ENCODE data around the gene ATG9B.

Gene ATG9B

DNA sequence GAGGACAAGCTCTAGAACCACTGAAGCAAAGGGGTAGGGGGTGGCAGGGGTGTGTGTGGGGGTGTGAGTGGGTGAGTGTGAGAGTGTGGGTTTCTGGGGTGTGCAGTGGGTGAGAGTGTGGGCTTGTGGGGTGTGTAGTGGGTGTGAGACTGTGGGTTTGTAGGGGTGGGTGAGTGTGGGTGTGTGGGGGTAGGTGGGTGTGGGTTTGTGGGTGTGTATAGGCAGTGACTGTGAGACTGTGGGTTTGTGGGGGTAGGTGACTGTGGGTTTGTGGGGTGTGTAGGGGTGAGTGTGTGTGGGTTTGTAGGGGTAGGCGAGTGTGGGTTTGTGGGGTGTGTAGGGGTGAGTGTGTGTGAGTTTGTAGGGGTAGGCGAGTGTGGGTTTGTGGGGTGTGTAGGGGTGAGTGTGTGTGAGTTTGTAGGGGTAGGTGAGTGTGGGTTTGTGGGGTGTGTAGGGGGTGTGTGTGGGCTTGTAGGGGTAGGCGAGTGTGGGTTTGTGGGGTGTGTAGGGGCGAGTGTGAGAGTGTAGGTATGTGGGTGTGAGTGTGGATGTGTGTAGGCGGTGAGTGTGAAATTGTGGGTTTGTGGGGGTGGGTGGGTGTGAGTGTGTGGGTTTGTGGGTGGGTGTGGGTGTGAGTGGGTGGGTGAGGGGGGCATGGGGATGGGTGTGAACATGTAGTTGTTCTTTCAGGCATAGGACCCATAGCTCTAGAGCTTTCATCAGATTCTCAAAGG, 24.6 kb downstream of the ATG9B start:
- no peak overlapping the region for H3K27ac ChIP-seq (ENCODE audit: low read length)
- H3K4me3 ChIP-seq (ENCODE audit: low read length), result no peak overlapping the region
- no peak overlapping the region for H3K9ac ChIP-seq (ENCODE audit: low read length)
- H3K4me1 ChIP-seq (ENCODE audit: control insufficient read depth, low read depth, low read length), result no peaks in the 10 kb centered on the region
- no peaks in the 10 kb centered on the region for H3K36me3 ChIP-seq (ENCODE audit: control insufficient read depth, low read depth, low read length)
- H3K27me3 ChIP-seq (ENCODE audit: control insufficient read depth, insufficient read depth, low read length), result no peaks in the 10 kb centered on the region
- H3K9me3 ChIP-seq (ENCODE audit: control insufficient read depth, low read depth, low read length), result no peaks in the 10 kb centered on the region

DNA sequence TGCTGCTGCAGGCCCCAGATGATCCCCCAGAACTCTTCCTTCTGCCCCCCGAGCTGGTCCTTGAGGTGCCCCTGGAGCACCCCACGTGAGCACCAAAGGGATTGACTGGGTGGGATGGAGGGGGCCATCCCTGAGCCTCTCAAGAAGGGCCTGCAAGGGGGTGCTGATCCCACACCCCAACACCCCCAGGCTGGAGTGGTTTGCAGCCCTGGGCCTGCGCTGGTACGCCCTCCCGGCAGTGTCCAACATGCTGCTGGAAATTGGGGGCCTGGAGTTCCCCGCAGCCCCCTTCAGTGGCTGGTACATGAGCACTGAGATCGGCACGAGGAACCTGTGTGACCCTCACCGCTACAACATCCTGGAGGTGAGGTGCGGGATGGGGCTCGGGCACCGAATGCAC, 25.3 kb downstream of the ATG9B start:
- H3K27me3 ChIP-seq (ENCODE audit: control insufficient read depth, insufficient read depth, low read length), result no peaks in the 10 kb centered on the region

DNA sequence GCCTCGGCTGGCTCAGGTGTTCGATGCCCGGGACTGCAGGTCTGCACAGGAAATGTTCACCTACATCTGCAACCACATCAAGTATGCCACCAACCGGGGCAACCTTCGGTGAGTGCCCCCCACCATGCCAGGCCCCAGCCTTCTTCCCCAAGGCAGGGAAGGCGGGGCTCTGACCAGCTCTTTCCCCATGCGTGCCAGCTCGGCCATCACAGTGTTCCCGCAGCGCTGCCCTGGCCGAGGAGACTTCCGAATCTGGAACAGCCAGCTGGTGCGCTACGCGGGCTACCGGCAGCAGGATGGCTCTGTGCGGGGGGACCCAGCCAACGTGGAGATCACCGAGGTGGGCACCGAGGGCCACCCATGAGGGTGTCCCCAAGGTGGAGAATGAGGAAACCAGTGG, 26.0 kb downstream of the ATG9B start:
- Histone ChIP-seq H3K27ac (ENCODE audit: low read length) (no peak overlapping the region), H3K4me3 (ENCODE audit: low read length) (no peak overlapping the region), H3K9ac (ENCODE audit: low read length) (no peak overlapping the region), H3K36me3 (ENCODE audit: control insufficient read depth, low read depth, low read length) (no peaks in the 10 kb centered on the region), H3K9me3 (ENCODE audit: control insufficient read depth, low read depth, low read length) (no peaks in the 10 kb centered on the region), H3K4me1 (ENCODE audit: control insufficient read depth, low read depth, low read length) (peaks cover 1% of the 10 kb centered on the region), H3K27me3 (ENCODE audit: control insufficient read depth, insufficient read depth, low read length) (no peaks in the 10 kb centered on the region)

More for the DNA sequence above, 25.3 kb downstream of the ATG9B start:
- H3K36me3 ChIP-seq (ENCODE audit: control insufficient read depth, low read depth, low read length), result no peaks in the 10 kb centered on the region
- H3K4me3 ChIP-seq (ENCODE audit: low read length), result no peak overlapping the region
- H3K27ac ChIP-seq (ENCODE audit: low read length), result no peak overlapping the region
- no peaks in the 10 kb centered on the region for H3K4me1 ChIP-seq (ENCODE audit: control insufficient read depth, low read depth, low read length)
- H3K9me3 ChIP-seq (ENCODE audit: control insufficient read depth, low read depth, low read length), result no peaks in the 10 kb centered on the region
- H3K9ac ChIP-seq (ENCODE audit: low read length), result no peak overlapping the region

DNA sequence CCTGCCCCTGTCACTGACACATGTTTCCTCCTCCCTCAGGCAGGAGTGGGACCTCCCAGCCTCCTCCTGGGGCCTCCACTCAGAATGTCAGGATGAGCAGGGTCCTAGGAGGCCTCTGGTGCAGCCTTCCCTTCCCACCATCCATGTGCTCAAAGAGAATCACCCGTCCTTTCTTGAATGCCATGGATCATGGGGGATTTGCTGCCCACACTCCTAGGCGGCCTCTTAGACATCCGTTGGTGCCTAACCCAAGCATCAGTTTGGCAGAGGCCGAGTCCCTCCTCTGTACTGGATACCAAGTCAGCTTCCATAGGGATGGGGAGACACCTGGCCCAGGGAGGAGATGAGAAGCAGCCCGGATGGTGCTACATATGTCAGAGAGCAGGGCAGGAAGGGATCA, 26.5 kb downstream of the ATG9B start:
- Histone ChIP-seq H3K36me3 (ENCODE audit: control insufficient read depth, low read depth, low read length) (no peaks in the 10 kb centered on the region), H3K9me3 (ENCODE audit: control insufficient read depth, low read depth, low read length) (no peaks in the 10 kb centered on the region), H3K4me3 (ENCODE audit: low read length) (no peak overlapping the region), H3K27me3 (ENCODE audit: control insufficient read depth, insufficient read depth, low read length) (no peaks in the 10 kb centered on the region), H3K4me1 (ENCODE audit: control insufficient read depth, low read depth, low read length) (peaks cover 6% of the 10 kb centered on the region), H3K9ac (ENCODE audit: low read length) (no peak overlapping the region), H3K27ac (ENCODE audit: low read length) (no peak overlapping the region)

DNA sequence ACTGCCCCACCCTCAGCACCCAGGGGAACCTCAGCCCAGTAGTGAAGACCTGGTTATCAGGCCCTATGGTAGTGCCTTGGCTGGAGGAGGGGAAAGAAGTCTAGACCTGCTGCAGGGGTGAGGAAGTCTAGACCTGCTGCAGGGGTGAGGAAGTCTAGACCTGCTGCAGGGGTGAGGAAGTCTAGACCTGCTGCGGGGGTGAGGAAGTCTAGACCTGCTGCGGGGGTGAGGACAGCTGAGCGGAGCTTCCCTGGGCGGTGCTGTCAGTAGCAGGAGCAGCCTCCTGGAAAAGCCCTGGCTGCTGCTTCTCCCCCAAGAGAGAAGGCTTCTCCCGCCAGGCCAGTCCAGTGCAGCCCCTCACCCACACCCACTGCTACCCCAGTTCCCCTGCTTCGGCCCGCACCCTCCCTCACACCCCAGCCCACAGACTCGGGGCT, 27.2 kb downstream of the ATG9B start:
- no peaks in the 10 kb centered on the region for H3K9me3 ChIP-seq (ENCODE audit: control insufficient read depth, low read depth, low read length)
- no peak overlapping the region for H3K9ac ChIP-seq (ENCODE audit: low read length)
- no peak overlapping the region for H3K4me3 ChIP-seq (ENCODE audit: low read length)
- peaks cover 7% of the 10 kb centered on the region for H3K4me1 ChIP-seq (ENCODE audit: control insufficient read depth, low read depth, low read length)
- no peak overlapping the region for H3K27ac ChIP-seq (ENCODE audit: low read length)
- no peaks in the 10 kb centered on the region for H3K36me3 ChIP-seq (ENCODE audit: control insufficient read depth, low read depth, low read length)
- H3K27me3 ChIP-seq (ENCODE audit: control insufficient read depth, insufficient read depth, low read length), result no peaks in the 10 kb centered on the region

DNA sequence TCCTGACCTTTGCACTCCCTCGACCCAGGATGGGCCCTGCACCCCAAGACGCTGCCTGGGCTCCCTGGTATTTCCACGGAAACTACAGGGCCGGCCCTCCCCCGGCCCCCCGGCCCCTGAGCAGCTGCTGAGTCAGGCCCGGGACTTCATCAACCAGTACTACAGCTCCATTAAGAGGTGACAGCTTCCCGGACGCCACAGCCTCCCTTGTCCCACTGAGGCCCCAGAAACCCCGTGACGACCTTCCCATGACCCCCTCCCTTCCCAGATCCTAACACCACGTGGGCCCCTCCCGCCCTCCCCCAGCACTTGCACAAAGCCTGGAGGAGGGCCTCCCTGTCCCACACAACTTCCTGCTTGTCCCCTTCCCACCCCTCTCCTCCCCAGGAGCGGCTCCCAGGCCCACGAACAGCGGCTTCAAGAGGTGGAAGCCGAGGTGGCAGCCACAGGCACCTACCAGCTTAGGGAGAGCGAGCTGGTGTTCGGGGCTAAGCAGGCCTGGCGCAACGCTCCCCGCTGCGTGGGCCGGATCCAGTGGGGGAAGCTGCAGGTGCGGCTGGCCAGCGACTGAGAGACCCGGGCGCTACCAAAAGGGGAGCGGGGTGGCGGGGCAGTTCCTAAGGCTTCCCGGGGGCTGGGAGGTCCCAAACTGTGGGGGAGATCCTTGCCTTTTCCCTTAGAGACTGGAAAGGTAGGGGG, 27.8 kb downstream of the ATG9B start:
- no peaks in the 10 kb centered on the region for H3K36me3 ChIP-seq (ENCODE audit: control insufficient read depth, low read depth, low read length)
- H3K27ac ChIP-seq (ENCODE audit: low read length), result no peak overlapping the region
- H3K4me3 ChIP-seq (ENCODE audit: low read length), result no peak overlapping the region
- H3K27me3 ChIP-seq (ENCODE audit: control insufficient read depth, insufficient read depth, low read length), result no peaks in the 10 kb centered on the region
- no peak overlapping the region for H3K9ac ChIP-seq (ENCODE audit: low read length)
- H3K4me1 ChIP-seq (ENCODE audit: control insufficient read depth, low read depth, low read length), result peaks cover 7% of the 10 kb centered on the region
- H3K9me3 ChIP-seq (ENCODE audit: control insufficient read depth, low read depth, low read length), result no peaks in the 10 kb centered on the region

DNA sequence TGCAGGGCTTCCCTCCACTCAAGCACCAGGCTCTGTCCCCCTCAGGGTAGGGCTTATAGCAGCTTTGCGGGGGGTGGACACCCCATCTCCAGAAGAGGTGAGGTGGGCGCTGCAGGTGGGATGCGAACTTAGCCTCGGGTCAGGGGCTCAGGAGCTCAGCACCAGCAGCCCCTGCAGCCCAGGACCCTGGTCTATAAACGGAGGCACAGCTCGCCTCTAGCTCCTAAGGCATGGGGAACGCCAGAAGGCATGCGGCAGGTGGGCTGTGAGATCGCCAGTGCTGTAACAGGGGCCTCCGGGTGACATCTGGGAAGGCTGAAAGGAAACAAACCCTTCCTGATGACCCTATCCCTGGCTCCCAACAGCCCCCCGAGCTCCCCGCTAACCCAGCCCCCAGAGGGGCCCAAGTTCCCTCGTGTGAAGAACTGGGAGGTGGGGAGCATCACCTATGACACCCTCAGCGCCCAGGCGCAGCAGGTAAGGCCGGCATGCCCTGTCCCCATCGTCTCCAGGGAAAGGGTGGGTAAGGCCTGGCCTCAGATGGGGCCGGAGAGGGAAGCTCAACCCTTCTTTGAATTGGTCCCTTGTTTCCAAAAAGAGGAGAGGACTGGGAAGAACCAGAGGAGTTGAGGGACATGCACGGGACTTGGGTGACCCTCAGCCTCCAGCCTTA, 29.3 kb downstream of the ATG9B start:
- H3K27ac ChIP-seq (ENCODE audit: low read length), result no peak overlapping the region
- H3K4me1 ChIP-seq (ENCODE audit: control insufficient read depth, low read depth, low read length), result peaks cover 7% of the 10 kb centered on the region
- no peaks in the 10 kb centered on the region for H3K36me3 ChIP-seq (ENCODE audit: control insufficient read depth, low read depth, low read length)
- no peaks in the 10 kb centered on the region for H3K9me3 ChIP-seq (ENCODE audit: control insufficient read depth, low read depth, low read length)
- H3K4me3 ChIP-seq (ENCODE audit: low read length), result no peak overlapping the region
- no peaks in the 10 kb centered on the region for H3K27me3 ChIP-seq (ENCODE audit: control insufficient read depth, insufficient read depth, low read length)
- no peak overlapping the region for H3K9ac ChIP-seq (ENCODE audit: low read length)

DNA sequence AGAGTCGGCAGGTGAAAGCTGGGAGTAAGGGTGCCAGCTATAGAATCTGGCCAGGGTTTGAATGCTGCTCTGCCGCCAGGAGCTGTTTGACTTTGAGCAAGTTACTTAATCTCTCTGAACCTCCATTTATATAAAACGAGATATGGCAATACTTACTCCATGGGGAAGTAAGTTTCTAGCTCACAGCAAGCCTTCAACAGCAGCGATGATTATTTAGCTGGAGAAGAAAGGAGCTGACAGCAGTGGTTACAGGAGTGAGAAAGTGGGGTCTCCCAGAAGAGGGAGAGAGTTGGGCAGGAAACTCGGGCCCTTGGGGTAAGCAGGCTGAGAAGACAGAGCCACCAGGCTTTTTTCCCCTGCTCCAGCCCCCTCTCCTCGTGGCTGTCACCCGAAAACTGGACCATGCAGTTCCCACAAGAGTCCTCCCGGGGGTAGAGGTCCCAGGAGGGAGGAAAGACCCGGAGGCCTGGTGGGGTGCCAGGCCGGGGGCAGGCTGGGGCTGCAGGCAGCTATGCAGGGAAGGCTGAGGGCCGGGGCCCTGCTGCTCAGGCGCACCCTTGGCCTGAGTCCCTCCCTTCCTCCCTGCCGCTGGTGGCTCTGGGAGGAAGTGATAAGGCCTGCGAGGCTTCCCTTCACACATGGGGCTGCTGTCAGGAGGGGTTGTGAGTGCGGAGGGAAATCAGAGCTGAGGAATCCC, 30.0 kb downstream of the ATG9B start:
- no peaks in the 10 kb centered on the region for H3K36me3 ChIP-seq (ENCODE audit: control insufficient read depth, low read depth, low read length)
- peaks cover 7% of the 10 kb centered on the region for H3K4me1 ChIP-seq (ENCODE audit: control insufficient read depth, low read depth, low read length)
- no peak overlapping the region for H3K4me3 ChIP-seq (ENCODE audit: low read length)
- H3K27me3 ChIP-seq (ENCODE audit: control insufficient read depth, insufficient read depth, low read length), result no peaks in the 10 kb centered on the region
- H3K9ac ChIP-seq (ENCODE audit: low read length), result no peak overlapping the region
- no peaks in the 10 kb centered on the region for H3K9me3 ChIP-seq (ENCODE audit: control insufficient read depth, low read depth, low read length)
- H3K27ac ChIP-seq (ENCODE audit: low read length), result no peak overlapping the region

DNA sequence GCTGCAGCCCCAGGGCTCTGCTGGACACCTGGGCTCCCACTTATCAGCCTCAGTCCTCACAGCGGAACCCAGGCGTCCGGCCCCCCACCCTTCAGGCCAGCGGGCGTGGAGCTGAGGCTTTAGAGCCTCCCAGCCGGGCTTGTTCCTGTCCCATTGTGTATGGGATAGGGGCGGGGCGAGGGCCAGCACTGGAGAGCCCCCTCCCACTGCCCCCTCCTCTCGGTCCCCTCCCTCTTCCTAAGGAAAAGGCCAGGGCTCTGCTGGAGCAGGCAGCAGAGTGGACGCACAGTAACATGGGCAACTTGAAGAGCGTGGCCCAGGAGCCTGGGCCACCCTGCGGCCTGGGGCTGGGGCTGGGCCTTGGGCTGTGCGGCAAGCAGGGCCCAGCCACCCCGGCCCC, 30.8 kb downstream of the ATG9B start:
- Histone ChIP-seq H3K4me3 (ENCODE audit: low read length) (no peak overlapping the region), H3K9me3 (ENCODE audit: control insufficient read depth, low read depth, low read length) (no peaks in the 10 kb centered on the region), H3K27ac (ENCODE audit: low read length) (no peak overlapping the region), H3K36me3 (ENCODE audit: control insufficient read depth, low read depth, low read length) (no peaks in the 10 kb centered on the region), H3K4me1 (ENCODE audit: control insufficient read depth, low read depth, low read length) (peaks cover 12% of the 10 kb centered on the region), H3K27me3 (ENCODE audit: control insufficient read depth, insufficient read depth, low read length) (no peaks in the 10 kb centered on the region), H3K9ac (ENCODE audit: low read length) (no peak overlapping the region)

DNA sequence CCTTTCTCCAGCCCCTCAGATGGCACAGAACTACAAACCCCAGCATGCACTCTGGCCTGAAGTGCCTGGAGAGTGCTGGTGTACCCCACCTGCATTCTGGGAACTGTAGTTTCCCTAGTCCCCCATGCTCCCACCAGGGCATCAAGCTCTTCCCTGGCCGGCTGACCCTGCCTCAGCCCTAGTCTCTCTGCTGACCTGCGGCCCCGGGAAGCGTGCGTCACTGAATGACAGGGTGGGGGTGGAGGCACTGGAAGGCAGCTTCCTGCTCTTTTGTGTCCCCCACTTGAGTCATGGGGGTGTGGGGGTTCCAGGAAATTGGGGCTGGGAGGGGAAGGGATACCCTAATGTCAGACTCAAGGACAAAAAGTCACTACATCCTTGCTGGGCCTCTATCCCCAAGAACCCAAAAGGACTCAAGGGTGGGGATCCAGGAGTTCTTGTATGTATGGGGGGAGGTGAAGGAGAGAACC, 31.4 kb downstream of the ATG9B start:
- Histone ChIP-seq H3K27me3 (ENCODE audit: control insufficient read depth, insufficient read depth, low read length) (no peaks in the 10 kb centered on the region), H3K4me1 (ENCODE audit: control insufficient read depth, low read depth, low read length) (peaks cover 12% of the 10 kb centered on the region), H3K4me3 (ENCODE audit: low read length) (no peak overlapping the region), H3K27ac (ENCODE audit: low read length) (no peak overlapping the region), H3K9ac (ENCODE audit: low read length) (no peak overlapping the region), H3K36me3 (ENCODE audit: control insufficient read depth, low read depth, low read length) (no peaks in the 10 kb centered on the region), H3K9me3 (ENCODE audit: control insufficient read depth, low read depth, low read length) (no peaks in the 10 kb centered on the region)

DNA sequence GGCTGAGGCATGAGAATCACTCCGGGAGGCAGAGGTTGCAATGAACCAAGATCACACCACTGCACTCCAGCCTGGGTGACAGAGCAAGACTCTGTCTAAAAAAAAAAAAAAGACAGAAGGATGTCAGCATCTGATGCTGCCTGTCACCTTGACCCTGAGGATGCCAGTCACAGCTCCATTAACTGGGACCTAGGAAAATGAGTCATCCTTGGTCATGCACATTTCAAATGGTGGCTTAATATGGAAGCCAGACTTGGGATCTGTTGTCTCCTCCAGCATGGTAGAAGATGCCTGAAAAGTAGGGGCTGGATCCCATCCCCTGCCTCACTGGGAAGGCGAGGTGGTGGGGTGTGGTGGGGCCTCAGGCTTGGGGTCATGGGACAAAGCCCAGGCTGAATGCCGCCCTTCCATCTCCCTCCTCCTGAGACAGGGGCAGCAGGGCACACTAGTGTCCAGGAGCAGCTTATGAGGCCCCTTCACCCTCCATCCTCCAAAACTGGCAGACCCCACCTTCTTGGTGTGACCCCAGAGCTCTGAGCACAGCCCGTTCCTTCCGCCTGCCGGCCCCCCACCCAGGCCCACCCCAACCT, 32.1 kb downstream of the ATG9B start:
- Histone ChIP-seq H3K9me3 (ENCODE audit: control insufficient read depth, low read depth, low read length) (no peaks in the 10 kb centered on the region), H3K9ac (ENCODE audit: low read length) (no peak overlapping the region), H3K27ac (ENCODE audit: low read length) (no peak overlapping the region), H3K4me1 (ENCODE audit: control insufficient read depth, low read depth, low read length) (peaks cover 12% of the 10 kb centered on the region), H3K36me3 (ENCODE audit: control insufficient read depth, low read depth, low read length) (no peaks in the 10 kb centered on the region), H3K27me3 (ENCODE audit: control insufficient read depth, insufficient read depth, low read length) (no peaks in the 10 kb centered on the region), H3K4me3 (ENCODE audit: low read length) (no peak overlapping the region)
